Lower leg skin (tissue), 3 donors: ENCODE data around the gene TGFBRAP1.

Experiments used
- CTCF ChIP-seq, 3 donors: fragments of 450-650 bp; IDR thresholded peaks; one replicate each; pipeline ENCODE4 v1.5.1; 2016; ENCODE audit warnings: antibody characterized with exemption in 3 of 3, mild to moderate bottlenecking in 3 of 3, moderate library complexity in 2 of 3
- POLR2A ChIP-seq, 2 donors: fragments of 450-650 bp; IDR thresholded peaks; one replicate each; pipeline ENCODE4 v1.6.1; 2016 to 2017; ENCODE audit warnings: antibody characterized with exemption in 2 of 2, mild to moderate bottlenecking in 1 of 2, moderate library complexity in 1 of 2

GRCh38 chr2:105288133-105288532 is 41.4 kb downstream of the TGFBRAP1 start:
- TF ChIP-seq CTCF (IDR thresholded peaks at IDR 0.05) (no peak), POLR2A (IDR thresholded peaks at IDR 0.05) (no peak)
